Stomach (tissue), 4 donors: ENCODE data around the gene GREB1.

Experiments
- CTCF ChIP-seq, 7 experiments: fragments of 450-650 bp in 4 of 7; fragments of 200-600 bp in 3 of 7; sonication (generic) in 3 of 7; IDR thresholded peaks; one replicate each; pipeline ENCODE4 v1.5.1; 2016 to 2019; ENCODE audit warnings: antibody characterized with exemption in 7 of 7, control low read depth in 2 of 7, mild to moderate bottlenecking in 1 of 7
- POLR2AphosphoS5 ChIP-seq, 3 donors: sonication (generic); formaldehyde crosslinking; IDR thresholded peaks; one replicate each; pipeline ENCODE4 v1.6.1; 2016; ENCODE audit warnings: antibody characterized with exemption in 3 of 3

GRCh38 chr2:11569636-11570035 is 35.8 kb downstream of the GREB1 start:
- no peak for TF ChIP-seq POLR2AphosphoS5 (IDR thresholded peaks at IDR 0.05)
- no peak for TF ChIP-seq CTCF (IDR thresholded peaks at IDR 0.05)
